ENCODE data around the gene C2orf74.

Gene C2orf74

GRCh38 chr2:61167579-61167978 lies 5.6 kb downstream of the C2orf74 start:
- Histone ChIP-seq H3K9ac (ENCODE audit: low read depth in 1 of 2, low read length in 2 of 2) (no peak overlapping the region), H3K27me3 (ENCODE audit: control insufficient read depth in 1 of 2, insufficient read depth in 2 of 2, low read length in 2 of 2) (no peaks in the 10 kb centered on the region), H3K9me3 (ENCODE audit: control insufficient read depth in 1 of 2, low read length in 2 of 2) (no peaks in the 10 kb centered on the region), H3K27ac (ENCODE audit: low read depth, low read length) (no peak overlapping the region), H3K4me3 (ENCODE audit: low read depth in 1 of 2, low read length in 2 of 2) (no peak overlapping the region), H3K4me1 (ENCODE audit: control insufficient read depth in 1 of 2, insufficient read depth in 2 of 2, low read length in 2 of 2) (no peaks in the 10 kb centered on the region), H3K36me3 (ENCODE audit: control insufficient read depth in 1 of 2, insufficient read depth in 2 of 2, low read length in 2 of 2) (peaks cover 0 to 3% of the 10 kb centered on the region in 2 donors)

- Histone ChIP-seq H3K36me3 (ENCODE audit: control insufficient read depth in 1 of 2, insufficient read depth in 2 of 2, low read length in 2 of 2) (no peaks in the 10 kb centered on the region), H3K27me3 (ENCODE audit: control insufficient read depth in 1 of 2, insufficient read depth in 2 of 2, low read length in 2 of 2) (no peaks in the 10 kb centered on the region), H3K9ac (ENCODE audit: low read depth in 1 of 2, low read length in 2 of 2) (no peak overlapping the region), H3K4me3 (ENCODE audit: low read depth in 1 of 2, low read length in 2 of 2) (no peak overlapping the region), H3K27ac (ENCODE audit: low read depth, low read length) (no peak overlapping the region), H3K4me1 (ENCODE audit: control insufficient read depth in 1 of 2, insufficient read depth in 2 of 2, low read length in 2 of 2) (peaks cover 0 to 10% of the 10 kb centered on the region in 2 donors), H3K9me3 (ENCODE audit: control insufficient read depth in 1 of 2, low read length in 2 of 2) (no peaks in the 10 kb centered on the region)
Measured at GRCh38 chr2:61172671-61173070, 10.7 kb downstream of the C2orf74 start.

- Histone ChIP-seq H3K27ac (ENCODE audit: low read depth, low read length) (no peak overlapping the region), H3K9ac (ENCODE audit: low read depth in 1 of 2, low read length in 2 of 2) (no peak overlapping the region), H3K4me3 (ENCODE audit: low read depth in 1 of 2, low read length in 2 of 2) (no peak overlapping the region), H3K9me3 (ENCODE audit: control insufficient read depth in 1 of 2, low read length in 2 of 2) (no peaks in the 10 kb centered on the region), H3K36me3 (ENCODE audit: control insufficient read depth in 1 of 2, insufficient read depth in 2 of 2, low read length in 2 of 2) (no peaks in the 10 kb centered on the region), H3K27me3 (ENCODE audit: control insufficient read depth in 1 of 2, insufficient read depth in 2 of 2, low read length in 2 of 2) (no peaks in the 10 kb centered on the region), H3K4me1 (ENCODE audit: control insufficient read depth in 1 of 2, insufficient read depth in 2 of 2, low read length in 2 of 2) (peaks cover under 1 to 11% of the 10 kb centered on the region in 2 donors)
Measured at GRCh38 chr2:61173116-61173515, 11.1 kb downstream of the C2orf74 start.

GRCh38 chr2:61175036-61175435 lies 13.0 kb downstream of the C2orf74 start:
- Histone ChIP-seq H3K4me3 (ENCODE audit: low read depth in 1 of 2, low read length in 2 of 2) (no peak overlapping the region), H3K27me3 (ENCODE audit: control insufficient read depth in 1 of 2, insufficient read depth in 2 of 2, low read length in 2 of 2) (no peaks in the 10 kb centered on the region), H3K36me3 (ENCODE audit: control insufficient read depth in 1 of 2, insufficient read depth in 2 of 2, low read length in 2 of 2) (peaks cover 0 to under 1% of the 10 kb centered on the region in 2 donors), H3K27ac (ENCODE audit: low read depth, low read length) (no peak overlapping the region), H3K9ac (ENCODE audit: low read depth in 1 of 2, low read length in 2 of 2) (no peak overlapping the region), H3K4me1 (ENCODE audit: control insufficient read depth in 1 of 2, insufficient read depth in 2 of 2, low read length in 2 of 2) (peaks cover 20 to 30% of the 10 kb centered on the region in 2 donors), H3K9me3 (ENCODE audit: control insufficient read depth in 1 of 2, low read length in 2 of 2) (no peaks in the 10 kb centered on the region)

GRCh38 chr2:61176755-61177726 lies 15.1 kb downstream of the C2orf74 start:
- Histone ChIP-seq H3K9ac (ENCODE audit: low read depth in 1 of 2, low read length in 2 of 2) (peak overlapping the region; percentile 96 to 97), H3K27me3 (ENCODE audit: control insufficient read depth in 1 of 2, insufficient read depth in 2 of 2, low read length in 2 of 2) (no peaks in the 10 kb centered on the region), H3K36me3 (ENCODE audit: control insufficient read depth in 1 of 2, insufficient read depth in 2 of 2, low read length in 2 of 2) (peaks cover 9 to 20% of the 10 kb centered on the region in 2 donors), H3K9me3 (ENCODE audit: control insufficient read depth in 1 of 2, low read length in 2 of 2) (no peaks in the 10 kb centered on the region), H3K4me3 (ENCODE audit: low read depth in 1 of 2, low read length in 2 of 2) (peak overlapping the region; percentile 79 to 84), H3K27ac (ENCODE audit: low read depth, low read length) (peak overlapping the region; percentile 97), H3K4me1 (ENCODE audit: control insufficient read depth in 1 of 2, insufficient read depth in 2 of 2, low read length in 2 of 2) (peaks cover 36 to 49% of the 10 kb centered on the region in 2 donors)

GRCh38 chr2:61177727-61178549 lies 15.9 kb downstream of the C2orf74 start:
- no peaks in the 10 kb centered on the region for H3K9me3 ChIP-seq (ENCODE audit: control insufficient read depth in 1 of 2, low read length in 2 of 2)
- peak overlapping the region; percentile 83 to 97 for H3K9ac ChIP-seq (ENCODE audit: low read depth in 1 of 2, low read length in 2 of 2)
- peaks cover 11 to 25% of the 10 kb centered on the region in 2 donors for H3K36me3 ChIP-seq (ENCODE audit: control insufficient read depth in 1 of 2, insufficient read depth in 2 of 2, low read length in 2 of 2)
- H3K27me3 ChIP-seq (ENCODE audit: control insufficient read depth in 1 of 2, insufficient read depth in 2 of 2, low read length in 2 of 2) = no peaks in the 10 kb centered on the region
- H3K4me1 ChIP-seq (ENCODE audit: control insufficient read depth in 1 of 2, insufficient read depth in 2 of 2, low read length in 2 of 2) = peaks cover 37 to 49% of the 10 kb centered on the region in 2 donors
- peak overlapping the region; percentile 96 for H3K27ac ChIP-seq (ENCODE audit: low read depth, low read length)
- peak overlapping the region; percentile 70 to 81 for H3K4me3 ChIP-seq (ENCODE audit: low read depth in 1 of 2, low read length in 2 of 2)

GRCh38 chr2:61178603-61179545 lies 16.9 kb downstream of the C2orf74 start:
- Histone ChIP-seq H3K9ac (ENCODE audit: low read depth in 1 of 2, low read length in 2 of 2) (peak overlapping the region; percentile 83 to 97), H3K27me3 (ENCODE audit: control insufficient read depth in 1 of 2, insufficient read depth in 2 of 2, low read length in 2 of 2) (no peaks in the 10 kb centered on the region), H3K27ac (ENCODE audit: low read depth, low read length) (no peak overlapping the region), H3K4me1 (ENCODE audit: control insufficient read depth in 1 of 2, insufficient read depth in 2 of 2, low read length in 2 of 2) (peaks cover 37 to 49% of the 10 kb centered on the region in 2 donors), H3K36me3 (ENCODE audit: control insufficient read depth in 1 of 2, insufficient read depth in 2 of 2, low read length in 2 of 2) (peaks cover 20 to 35% of the 10 kb centered on the region in 2 donors), H3K4me3 (ENCODE audit: low read depth in 1 of 2, low read length in 2 of 2) (peak overlapping the region; percentile 70 to 81), H3K9me3 (ENCODE audit: control insufficient read depth in 1 of 2, low read length in 2 of 2) (no peaks in the 10 kb centered on the region)

- Histone ChIP-seq H3K9ac (ENCODE audit: low read depth in 1 of 2, low read length in 2 of 2) (peak overlapping the region in 1 of 2 donors; percentile 6), H3K27ac (ENCODE audit: low read depth, low read length) (no peak overlapping the region), H3K4me1 (ENCODE audit: control insufficient read depth in 1 of 2, insufficient read depth in 2 of 2, low read length in 2 of 2) (peaks cover 37 to 49% of the 10 kb centered on the region in 2 donors), H3K36me3 (ENCODE audit: control insufficient read depth in 1 of 2, insufficient read depth in 2 of 2, low read length in 2 of 2) (peaks cover 28 to 45% of the 10 kb centered on the region in 2 donors), H3K9me3 (ENCODE audit: control insufficient read depth in 1 of 2, low read length in 2 of 2) (no peaks in the 10 kb centered on the region), H3K27me3 (ENCODE audit: control insufficient read depth in 1 of 2, insufficient read depth in 2 of 2, low read length in 2 of 2) (no peaks in the 10 kb centered on the region), H3K4me3 (ENCODE audit: low read depth in 1 of 2, low read length in 2 of 2) (peak overlapping the region; percentile 70 to 81)
Measured at GRCh38 chr2:61179701-61180639, 18.0 kb downstream of the C2orf74 start.

All from duodenal mucosa (tissue), 2 donors.